HG03039 (cell line): ENCODE measurements around the gene IL7R.
"Not testable (repeated sequence)": the region's sequence is repeated elsewhere in the genome, so short reads cannot be mapped to it uniquely, and the experiment has no call there.

ENCODE experiments used
- ATAC-seq: cut with Tn5 transposase; IDR thresholded peaks from one replicate; pipeline ENCODE4 v1.9.1; 2021; ENCODE audit warnings: mild to moderate bottlenecking, moderate library complexity; ENCODE audit not compliant: unreplicated experiment

The IL7R gene

GRCh38 chr5:35838370-35839042, 18.2 kb upstream of the IL7R start:
- no peak for ATAC-seq

DNA sequence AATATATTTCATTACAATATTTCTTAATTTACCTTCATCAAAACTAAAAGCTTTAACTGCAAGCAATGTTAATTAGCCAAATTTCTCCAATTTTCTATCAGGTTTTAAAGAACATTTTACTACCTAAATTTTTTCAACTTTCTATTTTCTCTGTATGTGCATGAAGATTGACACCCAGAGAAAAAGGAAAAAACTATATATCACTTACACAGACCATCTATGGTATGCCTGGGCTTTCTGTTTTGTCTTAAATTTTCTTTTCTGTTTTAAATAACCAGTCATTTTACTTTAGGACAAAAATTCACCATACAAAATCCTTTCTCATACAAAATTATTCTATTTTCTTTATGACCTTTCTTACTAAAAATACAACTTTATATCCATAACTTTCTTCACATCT, 13.8 kb upstream of the IL7R start:
- no peak for ATAC-seq

GRCh38 chr5:35845508-35845907, 11.2 kb upstream of the IL7R start:
- not testable (repeated sequence) for ATAC-seq

DNA sequence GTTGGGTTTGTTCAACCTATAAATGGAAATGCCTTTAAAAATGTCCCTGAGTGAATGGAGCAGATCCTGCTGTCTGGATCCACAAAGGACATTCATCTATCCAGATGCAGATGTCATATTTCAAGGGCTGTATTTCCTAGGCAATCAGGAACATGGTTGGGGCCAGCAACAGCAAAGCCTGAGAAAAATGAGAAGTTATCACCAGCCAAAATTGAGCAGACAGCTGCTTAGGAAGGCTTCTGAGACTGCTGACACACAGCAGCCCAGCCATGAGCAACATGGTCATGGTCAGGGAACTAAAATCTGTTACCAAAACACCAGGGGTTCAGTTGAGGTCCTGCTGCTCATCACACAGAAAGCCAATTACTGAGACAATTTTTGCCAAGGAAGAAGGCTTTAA, 9.2 kb upstream of the IL7R start:
- no peak for ATAC-seq

DNA sequence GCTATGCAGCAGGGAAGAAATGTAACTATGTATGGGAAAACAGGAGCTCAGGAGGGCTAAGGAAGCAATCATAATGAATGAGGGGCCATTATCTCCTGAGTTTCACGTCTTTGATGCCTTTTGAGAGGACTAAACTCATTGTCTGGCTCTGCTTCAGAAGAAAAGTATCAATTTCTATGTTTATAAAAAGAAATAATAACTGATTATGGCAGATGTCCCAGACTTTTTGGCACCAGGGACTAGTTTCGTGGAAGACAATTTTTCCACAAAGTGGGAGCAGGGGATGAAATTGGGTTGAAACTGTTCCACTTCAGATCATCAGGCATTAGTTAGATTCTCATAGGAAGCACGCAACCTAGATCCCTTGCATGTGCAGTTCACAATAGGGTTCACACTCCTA, 8.7 kb upstream of the IL7R start:
- no peak for ATAC-seq

DNA sequence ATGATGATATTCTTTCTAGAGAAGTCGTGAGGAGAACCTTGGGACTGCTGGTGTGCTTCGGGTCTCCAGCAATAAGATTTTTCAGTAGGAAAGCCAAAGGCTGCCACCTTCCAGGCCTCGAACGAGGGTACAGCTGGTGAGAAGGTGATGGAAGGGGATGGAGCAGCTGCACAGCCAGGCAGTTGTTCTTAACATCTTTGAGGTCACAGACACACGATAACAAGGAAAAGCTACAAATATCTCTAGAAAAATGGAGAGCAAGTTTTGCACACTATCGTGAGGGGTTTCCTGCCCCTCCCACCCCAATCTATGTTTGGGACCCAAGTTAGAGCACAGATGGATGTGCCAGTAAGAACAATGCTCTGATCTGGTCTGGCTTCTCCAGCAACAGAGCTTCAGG, 6.8 kb upstream of the IL7R start:
- no peak for ATAC-seq

DNA sequence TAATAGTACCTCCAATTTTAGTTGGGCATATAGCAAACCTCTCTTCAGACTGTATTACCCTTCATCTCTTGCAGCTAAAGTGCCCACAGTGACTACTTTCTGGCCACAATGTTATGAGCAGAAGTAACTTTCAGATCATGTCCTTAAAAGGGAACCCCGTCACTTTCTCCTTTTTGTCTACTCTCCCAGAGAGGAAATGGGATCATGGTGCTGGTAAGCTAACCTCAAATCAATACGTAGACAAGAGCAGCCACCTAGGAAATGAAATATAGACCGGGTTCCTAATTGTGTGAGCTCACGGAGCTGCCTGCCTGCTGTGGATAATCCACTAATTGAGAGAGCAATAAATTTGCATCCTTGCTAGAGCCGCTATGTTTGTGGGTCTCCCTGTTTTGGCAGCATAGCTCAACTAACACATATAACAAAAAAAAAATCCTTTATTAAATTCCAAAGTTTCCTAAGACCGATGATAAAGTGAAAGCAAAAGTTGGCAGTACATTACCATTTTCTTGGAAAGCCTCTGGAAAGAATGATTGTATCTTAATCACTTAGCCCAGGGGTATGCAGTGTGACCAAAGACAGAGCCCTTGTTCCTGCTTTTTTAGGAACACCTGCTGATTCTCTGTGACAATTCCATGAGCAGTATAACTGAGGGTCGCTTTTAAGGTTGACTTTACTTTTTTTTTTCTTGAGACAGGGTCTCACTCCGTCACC, 5.6 kb upstream of the IL7R start:
- no peak for ATAC-seq

DNA sequence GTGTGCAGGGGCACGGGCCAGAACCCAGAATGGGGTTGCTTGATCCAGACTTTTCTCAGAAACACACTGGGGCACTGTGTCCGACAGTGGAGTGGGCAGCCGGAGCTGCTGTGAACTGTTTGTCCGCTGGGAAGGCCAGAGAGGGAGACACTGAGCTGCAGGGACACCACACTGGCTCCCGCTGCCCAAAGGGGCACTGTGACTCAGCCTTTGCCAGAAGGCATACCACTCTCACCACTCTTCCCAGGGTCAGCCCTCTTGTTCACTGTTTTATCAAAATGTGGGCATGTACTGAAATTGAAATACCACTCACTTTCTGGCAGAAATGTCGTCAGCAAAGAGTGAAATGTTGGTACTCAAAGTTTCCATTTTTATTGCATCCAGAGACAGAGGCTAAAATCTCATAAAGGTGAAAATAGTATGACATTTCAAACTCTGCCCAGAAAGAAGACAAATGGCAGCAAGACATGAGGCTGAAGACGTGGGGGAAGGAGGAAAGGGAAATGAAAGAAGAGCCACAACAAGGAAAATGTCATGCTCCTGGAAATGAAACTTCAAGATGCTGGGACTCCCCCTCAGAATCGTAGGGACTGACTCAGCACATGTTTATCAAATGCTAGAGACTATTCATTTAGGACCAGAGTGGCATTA, 4.5 kb upstream of the IL7R start:
- peak; percentile 51 for ATAC-seq

GRCh38 chr5:35852773-35853172, 3.9 kb upstream of the IL7R start:
- ATAC-seq, result no peak

- ATAC-seq, result no peak
These were observed 3.1 kb upstream of the IL7R start for GRCh38 chr5:35853631-35854030.

GRCh38 chr5:35854248-35854647, 2.4 kb upstream of the IL7R start:
- ATAC-seq, result no peak

DNA sequence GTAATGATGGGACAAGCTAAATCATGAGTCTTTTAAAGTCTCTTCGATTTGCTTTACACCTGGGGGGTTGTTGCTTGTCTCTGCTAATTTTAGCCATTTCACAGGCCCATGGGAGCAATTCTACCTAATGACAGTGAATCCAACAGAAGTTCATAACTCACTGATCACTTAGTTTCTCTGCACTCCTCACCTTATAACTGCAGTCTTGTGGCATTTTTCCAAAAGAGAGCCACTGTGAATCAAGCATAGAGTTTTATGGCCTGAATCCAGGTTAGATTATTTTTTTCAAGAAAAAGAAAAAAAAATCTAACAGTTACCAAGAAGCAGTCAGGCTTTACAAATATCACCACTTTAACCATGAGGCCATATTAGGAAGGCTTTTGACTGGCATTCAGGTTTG, 1.5 kb upstream of the IL7R start:
- no peak for ATAC-seq

GRCh38 chr5:35856186-35856764, 416 bp upstream of the IL7R start:
- not testable (repeated sequence) for ATAC-seq

DNA sequence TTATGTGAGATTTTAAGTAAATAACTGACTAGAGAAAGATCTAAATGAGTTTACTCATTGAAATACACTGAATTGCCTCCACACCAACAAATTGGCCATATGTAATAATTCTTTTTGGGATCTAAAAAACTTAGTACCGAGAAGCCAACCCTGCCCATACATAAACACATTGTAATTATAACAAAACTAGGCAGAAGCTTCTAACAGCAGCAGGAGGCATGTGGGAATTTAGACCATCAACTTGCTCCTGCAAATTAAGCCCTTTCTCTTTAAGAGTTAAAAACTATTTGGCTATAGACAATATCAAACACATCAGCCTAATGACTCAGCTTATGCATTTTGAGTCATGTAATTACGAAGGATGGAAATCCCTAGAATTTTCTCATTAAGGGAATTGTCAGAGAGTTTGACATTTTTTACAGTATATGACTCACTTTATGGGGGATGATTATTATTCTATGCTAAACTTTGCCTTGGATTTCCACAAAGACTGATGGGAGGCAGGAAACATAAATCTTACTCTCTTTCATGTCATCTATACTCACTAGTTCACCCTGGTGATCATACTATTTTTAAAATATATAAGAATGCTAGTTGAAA, 1.0 kb downstream of the IL7R start:
- no peak for ATAC-seq

GRCh38 chr5:35859101-35859661, 2.5 kb downstream of the IL7R start:
- no peak for ATAC-seq

DNA sequence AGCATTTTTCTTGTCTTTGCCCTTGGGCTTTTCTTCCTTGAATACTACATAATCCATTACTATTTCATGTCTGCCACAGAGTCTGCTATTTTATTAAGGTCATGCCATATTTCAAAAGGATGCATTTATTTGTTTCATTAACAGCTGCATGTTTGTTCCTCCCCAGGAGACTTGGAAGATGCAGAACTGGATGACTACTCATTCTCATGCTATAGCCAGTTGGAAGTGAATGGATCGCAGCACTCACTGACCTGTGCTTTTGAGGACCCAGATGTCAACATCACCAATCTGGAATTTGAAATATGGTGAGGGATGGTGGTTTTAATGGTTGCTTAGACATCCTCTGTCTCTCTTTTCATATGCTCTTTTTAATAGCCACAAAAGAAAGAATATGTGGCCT, 4.0 kb downstream of the IL7R start:
- no peak for ATAC-seq

GRCh38 chr5:35861718-35862117, 5.0 kb downstream of the IL7R start:
- ATAC-seq, result no peak

- no peak for ATAC-seq
These were observed 5.4 kb downstream of the IL7R start for GRCh38 chr5:35862126-35862525.

DNA sequence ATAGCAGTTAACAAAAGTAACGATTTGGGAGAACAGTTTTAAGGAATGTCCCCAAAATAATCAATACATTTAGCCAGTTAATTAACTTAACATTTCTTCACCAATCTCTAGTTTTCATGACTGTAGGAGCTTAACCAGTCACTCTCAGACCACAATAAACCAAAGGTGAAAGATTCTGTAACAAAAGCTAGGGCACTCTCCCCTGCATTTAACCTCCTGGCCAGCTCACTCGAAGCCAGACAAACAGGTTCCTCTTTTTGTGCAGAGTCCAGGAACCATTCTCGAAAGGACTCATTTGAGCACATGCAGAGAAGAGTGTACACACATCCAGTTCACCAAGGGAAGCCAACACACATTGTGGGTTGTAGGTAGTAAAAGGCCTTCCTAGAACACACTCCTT, 6.5 kb downstream of the IL7R start:
- no peak for ATAC-seq

- ATAC-seq, result no peak
These were observed 11.3 kb downstream of the IL7R start for GRCh38 chr5:35867998-35868397.

DNA sequence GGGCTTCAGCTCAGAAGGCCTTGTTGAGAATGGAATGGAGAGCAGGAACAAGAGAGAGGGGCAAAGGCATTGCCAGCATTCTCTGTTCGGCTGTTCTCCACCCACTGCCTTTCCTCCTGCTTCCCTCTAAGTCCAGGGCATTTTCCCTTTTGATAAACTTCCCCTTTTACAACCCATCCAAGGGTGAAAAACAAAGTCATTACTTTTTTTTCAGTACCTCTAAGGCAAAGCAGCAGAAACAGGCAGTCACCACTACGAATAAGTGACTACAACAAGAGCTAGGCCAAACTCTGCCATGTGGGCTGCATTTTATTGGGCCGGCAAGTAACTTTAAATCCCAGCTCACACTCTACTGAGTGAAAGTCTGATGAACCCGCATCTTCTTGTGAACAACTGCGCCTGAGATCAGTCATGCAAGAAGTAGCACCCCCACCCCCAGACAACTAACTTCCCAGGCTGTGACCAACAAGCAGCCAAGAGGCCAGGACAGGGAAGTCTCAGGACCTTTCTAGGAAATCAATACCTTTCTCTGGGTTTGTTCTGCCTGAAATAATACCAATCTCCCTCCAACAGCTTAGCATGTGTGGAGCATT, 13.1 kb downstream of the IL7R start:
- ATAC-seq, result no peak
